Karpas-422 (cell line): ENCODE measurements around the gene INPP5E. TPM values are rescaled to one million over a fixed set of nuclear protein-coding genes. Genes with fewer than 3 reads are reported as not detected.

Experiments used
- DNase-seq: peaks from one replicate; pipeline ENCODE4 v3.0.0-alpha.2; 2015
- H2AFZ ChIP-seq: fragments of 200-600 bp; sonication (generic); 2 replicates; pipeline ENCODE4 v1.6.1; 2014; ENCODE audit warnings: antibody characterized with exemption, low read length, mixed read lengths
- H3K27ac ChIP-seq: fragments of 200-600 bp; sonication (generic); 2 replicates; pipeline ENCODE4 v1.5.1; 2014; ENCODE audit warnings: mild to moderate bottlenecking, low read length, moderate library complexity
- H3K27me3 ChIP-seq: fragments of 200-600 bp; sonication (generic); 2 replicates; pipeline ENCODE4 v1.6.1; 2014; ENCODE audit warnings: low read length, mixed read lengths
- H3K36me3 ChIP-seq: fragments of 200-600 bp; sonication (generic); 2 replicates; pipeline ENCODE4 v1.6.1; 2014; ENCODE audit warnings: low read length, mixed read lengths; ENCODE audit not compliant: insufficient read depth
- H3K4me1 ChIP-seq: fragments of 200-600 bp; sonication (generic); 2 replicates; pipeline ENCODE4 v1.6.1; 2014; ENCODE audit warnings: mild to moderate bottlenecking, low read length, mixed read lengths
- H3K4me2 ChIP-seq: fragments of 200-600 bp; sonication (generic); 2 replicates; pipeline ENCODE4 v1.6.1; 2014; ENCODE audit warnings: low read length, low read depth, mild to moderate bottlenecking; ENCODE audit not compliant: poor library complexity, severe bottlenecking
- H3K4me3 ChIP-seq: fragments of 200-600 bp; sonication (generic); 2 replicates; pipeline ENCODE4 v1.5.1; 2014; ENCODE audit warnings: mild to moderate bottlenecking, antibody characterized with exemption, low read length, mixed read lengths
- H3K79me2 ChIP-seq: fragments of 200-600 bp; sonication (generic); 2 replicates; pipeline ENCODE4 v1.6.1; 2014; ENCODE audit warnings: mild to moderate bottlenecking, low read length, mixed read lengths
- H3K9ac ChIP-seq: fragments of 200-600 bp; sonication (generic); 2 replicates; pipeline ENCODE4 v1.6.0; 2014; ENCODE audit warnings: low read length
- H3K9me2 ChIP-seq: fragments of 200-600 bp; sonication (generic), shearing (Covaris generic); replicated peaks from 2 replicates; pipeline ENCODE4 v1.6.0; 2014; ENCODE audit warnings: mild to moderate bottlenecking, low read length, moderate library complexity; ENCODE audit not compliant: insufficient read depth
- H3K9me3 ChIP-seq: fragments of 300-700, 200-600 bp; sonication (generic); 2 replicates; pipeline ENCODE4 v1.6.1; 2014; ENCODE audit warnings: low read length, mixed read lengths
- H4K20me1 ChIP-seq: fragments of 200-600 bp; sonication (generic); 2 replicates; pipeline ENCODE4 v1.6.1; 2014; ENCODE audit warnings: mild to moderate bottlenecking, antibody characterized with exemption, low read length, low read depth; ENCODE audit not compliant: insufficient read depth
- total RNA-seq: library from RNA; depleted of rRNA; stranded (reverse); fragments of >200 nt; shearing (Covaris generic); gene quantifications from 2 replicates; pipeline ENCODE4 v1.2.3, GENCODE V29; 2014; ENCODE audit warnings: low replicate concordance

INPP5E gene
- total RNA-seq, 1 experiment from 2014 or later: 8.0 TPM

DNA sequence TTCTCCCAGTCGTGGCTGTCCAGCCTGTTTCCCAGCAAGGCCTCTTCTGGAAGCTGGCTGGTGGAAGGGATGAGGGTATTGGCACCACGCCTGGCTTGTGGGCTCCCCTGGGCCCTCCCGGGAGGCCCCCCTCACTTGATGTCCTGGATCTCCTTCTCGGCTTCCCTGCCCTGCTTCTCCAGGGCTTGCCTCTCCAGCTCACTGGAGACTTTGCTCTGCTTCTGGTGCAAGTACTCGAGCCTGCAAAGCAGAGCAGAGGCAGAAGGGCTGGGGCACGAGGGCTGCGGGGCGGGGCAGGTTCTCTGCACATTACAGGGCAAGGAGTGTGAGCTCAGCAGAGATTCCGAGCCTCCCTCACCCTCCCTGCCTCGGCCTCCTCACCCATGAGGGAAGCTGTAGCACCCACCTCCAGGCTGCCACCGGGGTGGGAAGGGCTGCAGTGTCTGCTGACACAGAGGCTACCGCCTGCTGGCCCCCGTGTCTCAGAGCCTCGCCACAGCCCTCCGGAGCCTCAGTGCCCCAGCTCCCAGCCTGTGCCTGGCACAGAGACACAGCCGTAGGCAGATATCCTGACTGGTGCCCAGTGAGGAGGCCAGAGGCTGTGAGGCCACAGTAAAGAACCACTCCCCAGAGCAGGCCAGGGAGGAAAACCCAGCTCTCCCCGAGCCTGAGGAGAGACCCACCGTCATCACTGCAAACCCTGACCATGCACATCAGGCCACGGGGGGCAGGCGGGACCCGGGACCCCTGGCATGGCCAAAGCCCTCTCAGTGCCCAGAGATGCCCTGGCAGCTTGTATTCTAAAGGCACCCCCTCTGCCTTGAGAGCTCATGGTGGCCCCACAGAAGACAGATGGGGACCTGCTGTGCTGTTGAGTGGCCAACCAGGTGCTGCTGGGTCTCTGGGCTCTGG lies 46.9 kb downstream of the INPP5E start:
- H4K20me1 ChIP-seq: no peaks in the 10 kb centered on the region
- H3K4me3 ChIP-seq: no peak overlapping the region
- H3K79me2 ChIP-seq: peaks cover 2% of the 10 kb centered on the region
- no peaks in the 10 kb centered on the region for H3K9me3 ChIP-seq
- H3K27ac ChIP-seq: no peak overlapping the region
- H2AFZ ChIP-seq: no peak overlapping the region
- peaks cover 20% of the 10 kb centered on the region for H3K36me3 ChIP-seq
- DNase-seq: no peak
- H3K9me2 ChIP-seq: no peaks in the 10 kb centered on the region
- no peak overlapping the region for H3K4me2 ChIP-seq
- no peaks in the 10 kb centered on the region for H3K4me1 ChIP-seq
- no peaks in the 10 kb centered on the region for H3K27me3 ChIP-seq
- H3K9ac ChIP-seq: no peak overlapping the region

- no peak for DNase-seq
- Histone ChIP-seq H3K9ac (no peak overlapping the region), H4K20me1 (no peaks in the 10 kb centered on the region), H3K27me3 (no peaks in the 10 kb centered on the region), H3K4me1 (no peaks in the 10 kb centered on the region), H2AFZ (no peak overlapping the region), H3K4me3 (no peak overlapping the region), H3K9me2 (no peaks in the 10 kb centered on the region), H3K9me3 (no peaks in the 10 kb centered on the region), H3K79me2 (no peaks in the 10 kb centered on the region), H3K36me3 (peaks cover 17% of the 10 kb centered on the region), H3K27ac (no peak overlapping the region), H3K4me2 (no peak overlapping the region)
Observed at GRCh38 chr9:136391737-136392537, 47.7 kb downstream of the INPP5E start.

DNA sequence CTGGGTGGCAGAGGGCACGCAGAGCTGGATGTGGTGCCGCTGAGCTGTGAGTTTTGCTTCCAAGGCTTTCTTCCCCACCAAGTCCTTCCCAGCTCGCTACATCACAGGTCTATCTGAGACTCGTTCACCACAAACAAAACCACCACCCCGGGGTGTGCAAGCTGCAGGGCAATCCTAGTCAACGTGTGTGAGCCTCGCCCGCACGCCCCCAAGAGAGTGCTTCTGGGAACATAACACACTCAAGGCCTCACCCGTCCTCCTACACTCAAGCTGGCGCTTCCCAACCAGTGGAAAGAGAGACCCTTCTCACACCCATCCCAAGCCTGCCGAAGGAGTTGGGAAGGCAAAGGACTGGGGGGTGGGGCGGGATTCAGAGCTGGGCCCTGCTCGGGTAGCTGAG lies 50.2 kb downstream of the INPP5E start:
- H3K27me3 ChIP-seq: no peaks in the 10 kb centered on the region
- no peak for DNase-seq
- no peak overlapping the region for H3K27ac ChIP-seq
- H3K4me2 ChIP-seq: no peak overlapping the region
- H3K36me3 ChIP-seq: peaks cover 17% of the 10 kb centered on the region; the same call in 1 of the 2 replicates
- H4K20me1 ChIP-seq: 0 out of 2 replicates have a peak, but pooled peaks cover 5% of the 10 kb centered on the region
- no peak overlapping the region for H3K9ac ChIP-seq
- no peaks in the 10 kb centered on the region for H3K9me2 ChIP-seq
- H3K4me3 ChIP-seq: no peak overlapping the region
- H3K79me2 ChIP-seq: no peaks in the 10 kb centered on the region
- H2AFZ ChIP-seq: no peak overlapping the region
- no peaks in the 10 kb centered on the region for H3K9me3 ChIP-seq
- H3K4me1 ChIP-seq: no peaks in the 10 kb centered on the region

DNA sequence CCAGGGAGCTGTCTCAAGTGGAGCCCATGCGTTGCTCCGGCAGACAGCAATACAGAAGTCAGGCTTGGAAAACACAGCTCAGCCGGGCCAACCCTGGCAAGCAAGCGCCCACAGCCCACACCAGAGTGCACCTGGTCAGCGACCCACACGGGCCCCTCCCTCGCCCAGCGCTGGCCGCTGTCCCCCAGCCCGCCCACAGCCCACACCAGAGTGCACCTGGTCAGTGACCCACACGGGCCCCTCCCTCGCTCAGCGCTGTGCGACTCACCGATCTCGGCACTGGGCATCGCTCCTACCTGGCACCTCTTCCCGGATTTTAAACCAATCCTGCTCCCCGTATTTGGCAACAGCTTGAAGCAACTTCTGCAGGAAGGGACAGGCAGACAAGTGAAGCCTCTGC lies 52.4 kb downstream of the INPP5E start:
- Histone ChIP-seq H3K9me3 (no peaks in the 10 kb centered on the region), H2AFZ (no peak overlapping the region), H3K36me3 (peaks cover 17% of the 10 kb centered on the region; the same call in 1 of the 2 replicates), H3K4me1 (no peaks in the 10 kb centered on the region), H3K9ac (no peak overlapping the region), H4K20me1 (0 out of 2 replicates have a peak, but pooled peaks cover 5% of the 10 kb centered on the region), H3K9me2 (no peaks in the 10 kb centered on the region), H3K27ac (no peak overlapping the region), H3K79me2 (no peaks in the 10 kb centered on the region), H3K27me3 (no peaks in the 10 kb centered on the region), H3K4me2 (no peak overlapping the region), H3K4me3 (no peak overlapping the region)
- no peak for DNase-seq

GRCh38 chr9:136386018-136386417 lies 53.6 kb downstream of the INPP5E start:
- H3K4me3 ChIP-seq: no peak overlapping the region
- H3K9me2 ChIP-seq: no peaks in the 10 kb centered on the region
- 0 out of 2 replicates have a peak, but pooled peaks cover 5% of the 10 kb centered on the region for H4K20me1 ChIP-seq
- no peaks in the 10 kb centered on the region for H3K79me2 ChIP-seq
- H2AFZ ChIP-seq: no peak overlapping the region
- H3K27me3 ChIP-seq: no peaks in the 10 kb centered on the region
- no peaks in the 10 kb centered on the region for H3K4me1 ChIP-seq
- DNase-seq: no peak
- no peak overlapping the region for H3K9ac ChIP-seq
- no peaks in the 10 kb centered on the region for H3K9me3 ChIP-seq
- peaks cover 14% of the 10 kb centered on the region; the same call in 1 of the 2 replicates for H3K36me3 ChIP-seq
- H3K4me2 ChIP-seq: no peak overlapping the region
- no peak overlapping the region for H3K27ac ChIP-seq

DNA sequence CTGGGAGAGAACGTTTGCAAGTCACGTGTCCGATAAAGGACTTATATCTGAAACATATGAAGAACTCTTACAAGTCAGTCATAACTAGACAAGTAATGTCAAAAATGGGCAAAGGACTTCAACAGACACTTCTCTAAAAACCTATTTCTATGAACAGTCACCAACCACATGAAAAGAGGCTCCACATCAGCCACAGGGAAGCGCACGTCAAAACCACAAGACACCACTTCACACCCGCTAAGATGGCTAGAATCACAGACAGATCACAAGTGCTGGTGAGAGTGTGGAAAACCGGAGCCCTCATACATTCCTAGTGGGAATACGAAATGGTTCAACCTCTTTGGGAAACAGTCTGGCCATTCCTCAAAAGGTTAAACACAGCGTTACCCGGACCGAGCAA lies 54.6 kb downstream of the INPP5E start:
- Histone ChIP-seq H4K20me1 (0 out of 2 replicates have a peak, but pooled peaks cover 5% of the 10 kb centered on the region), H3K4me1 (no peaks in the 10 kb centered on the region), H3K9me2 (no peaks in the 10 kb centered on the region), H2AFZ (no peak overlapping the region), H3K36me3 (peaks cover 14% of the 10 kb centered on the region; the same call in 1 of the 2 replicates), H3K4me3 (no peak overlapping the region), H3K27ac (no peak overlapping the region), H3K4me2 (no peak overlapping the region), H3K79me2 (no peaks in the 10 kb centered on the region), H3K9ac (no peak overlapping the region), H3K9me3 (no peaks in the 10 kb centered on the region), H3K27me3 (no peaks in the 10 kb centered on the region)
- DNase-seq: no peak

DNA sequence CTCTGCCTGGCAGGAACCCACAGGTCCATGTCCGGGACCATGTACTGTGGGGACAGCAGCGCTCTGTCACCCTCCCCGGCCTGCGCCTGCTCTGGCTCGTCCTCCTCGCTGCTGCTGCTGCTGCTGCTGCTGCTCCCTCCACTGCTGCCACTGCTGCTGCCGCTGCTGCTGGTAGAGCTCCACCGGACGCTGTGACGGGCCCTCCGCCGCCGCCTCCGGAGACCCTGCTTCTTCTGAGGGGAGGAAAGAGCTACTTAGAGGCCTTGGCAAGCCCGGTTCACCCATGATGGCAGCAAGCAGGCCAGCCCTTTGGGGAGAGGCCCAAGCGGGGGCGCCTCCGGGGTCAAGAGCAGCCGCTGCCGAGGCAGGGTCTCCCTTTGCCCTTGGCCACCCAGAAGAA lies 56.2 kb downstream of the INPP5E start:
- 0 out of 2 replicates have a peak, but pooled peaks cover 5% of the 10 kb centered on the region for H4K20me1 ChIP-seq
- no peak overlapping the region for H3K27ac ChIP-seq
- no peak for DNase-seq
- H3K27me3 ChIP-seq: no peaks in the 10 kb centered on the region
- H2AFZ ChIP-seq: no peak overlapping the region
- no peaks in the 10 kb centered on the region for H3K9me3 ChIP-seq
- no peaks in the 10 kb centered on the region for H3K9me2 ChIP-seq
- H3K4me2 ChIP-seq: no peak overlapping the region
- H3K79me2 ChIP-seq: no peaks in the 10 kb centered on the region
- H3K4me3 ChIP-seq: no peak overlapping the region
- H3K9ac ChIP-seq: no peak overlapping the region
- H3K4me1 ChIP-seq: no peaks in the 10 kb centered on the region
- peaks cover 12% of the 10 kb centered on the region; the same call in 1 of the 2 replicates for H3K36me3 ChIP-seq

DNA sequence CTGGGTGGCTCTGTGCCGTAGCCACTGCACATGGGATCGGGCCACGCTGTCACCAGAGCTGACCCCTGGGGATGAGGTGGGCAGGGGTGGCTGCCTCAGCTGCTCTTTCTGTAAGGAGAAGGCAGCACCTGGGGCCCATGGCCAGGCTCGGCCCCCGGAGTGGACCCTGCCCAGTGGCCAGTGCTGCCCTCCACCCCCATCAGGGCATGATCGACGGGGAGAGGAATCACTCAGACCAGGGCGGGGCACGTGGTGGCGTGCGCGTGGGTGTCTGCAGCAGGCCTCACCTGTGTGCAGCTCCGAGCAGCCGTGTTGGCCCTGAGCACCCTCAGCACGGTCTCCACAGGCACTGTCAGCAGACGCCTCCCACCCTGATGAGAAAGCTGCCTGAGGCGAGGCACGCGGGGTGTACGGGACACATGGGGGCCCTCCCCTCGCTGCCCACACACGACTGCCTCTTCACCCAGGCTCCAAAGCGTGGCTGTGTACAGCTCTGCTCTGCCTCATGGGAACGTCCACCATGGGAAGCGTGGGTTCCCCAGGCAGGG lies 57.6 kb downstream of the INPP5E start:
- no peaks in the 10 kb centered on the region for H3K9me3 ChIP-seq
- DNase-seq: no peak
- no peaks in the 10 kb centered on the region for H3K27me3 ChIP-seq

More for the DNA sequence above, 57.6 kb downstream of the INPP5E start:
- Histone ChIP-seq H3K9me2 (no peaks in the 10 kb centered on the region), H3K4me1 (no peaks in the 10 kb centered on the region), H3K4me2 (no peak overlapping the region), H3K27ac (no peak overlapping the region), H4K20me1 (0 out of 2 replicates have a peak, but pooled peaks cover 5% of the 10 kb centered on the region), H3K79me2 (no peaks in the 10 kb centered on the region), H3K4me3 (no peak overlapping the region), H2AFZ (no peak overlapping the region), H3K9ac (no peak overlapping the region), H3K36me3 (peaks cover 9% of the 10 kb centered on the region; the same call in 1 of the 2 replicates)
